Hepatocyte (in vitro differentiated cells): ENCODE measurements around the gene HTR2C. TPM values are rescaled to one million over a fixed set of nuclear protein-coding genes. Genes with fewer than 3 reads are reported as not detected.

Experiments used
- DNase-seq: peaks from one replicate; pipeline ENCODE4 v3.0.0-alpha.2; 2016; ENCODE audit warnings: low spot score
- H2AFZ ChIP-seq: fragments of 200-600 bp; sonication (generic); 2 replicates; pipeline ENCODE4 v1.6.0; 2016; ENCODE audit warnings: antibody characterized with exemption, mild to moderate bottlenecking
- H3K27ac ChIP-seq: fragments of 200-600 bp; sonication (generic); 2 replicates; pipeline ENCODE4 v1.5.1; 2016; ENCODE audit warnings: mild to moderate bottlenecking
- H3K27me3 ChIP-seq: fragments of 200-600 bp; sonication (generic); 2 replicates; pipeline ENCODE4 v1.6.1; 2016
- H3K36me3 ChIP-seq: fragments of 200-600 bp; sonication (generic); replicated peaks from 2 replicates; pipeline ENCODE4 v1.5.1; 2016; ENCODE audit warnings: low read depth; ENCODE audit not compliant: insufficient read depth
- H3K4me1 ChIP-seq: fragments of 200-600 bp; sonication (generic); 2 replicates; pipeline ENCODE4 v1.5.1; 2016; ENCODE audit warnings: mild to moderate bottlenecking, moderate library complexity; ENCODE audit not compliant: insufficient read depth
- H3K4me2 ChIP-seq: fragments of 200-600 bp; sonication (generic); 2 replicates; pipeline ENCODE4 v1.6.0; 2016
- H3K4me3 ChIP-seq: fragments of 200-600 bp; sonication (generic); 2 replicates; pipeline ENCODE4 v1.5.1; 2016; ENCODE audit warnings: mild to moderate bottlenecking
- H3K79me2 ChIP-seq: fragments of 200-600 bp; sonication (generic); 2 replicates; pipeline ENCODE4 v1.6.0; 2017; ENCODE audit warnings: mild to moderate bottlenecking
- H3K9me2 ChIP-seq: fragments of 200-600 bp; sonication (generic); replicated peaks from 2 replicates; pipeline ENCODE4 v1.6.0; 2017; ENCODE audit warnings: mild to moderate bottlenecking; ENCODE audit not compliant: insufficient read depth
- H3K9me3 ChIP-seq: fragments of 200-600 bp; sonication (generic); 2 replicates; pipeline ENCODE4 v1.5.1; 2016; ENCODE audit warnings: low read depth, mild to moderate bottlenecking
- H4K20me1 ChIP-seq: fragments of 200-600 bp; sonication (generic); 2 replicates; pipeline ENCODE4 v1.6.0; 2016; ENCODE audit warnings: mild to moderate bottlenecking; ENCODE audit not compliant: insufficient read depth, poor library complexity, severe bottlenecking
- CTCF ChIP-seq: fragments of 200-600 bp; sonication (generic); IDR thresholded peaks from 2 replicates; pipeline ENCODE4 v1.5.1; 2016; ENCODE audit warnings: antibody characterized with exemption, mild to moderate bottlenecking; ENCODE audit not compliant: poor library complexity
- EZH2 ChIP-seq: fragments of 200-600 bp; sonication (generic); IDR thresholded peaks from 2 replicates; pipeline ENCODE4 v1.6.1; 2016; ENCODE audit warnings: antibody characterized with exemption, mild to moderate bottlenecking, borderline replicate concordance
- EZH2phosphoT487 ChIP-seq: fragments of 200-600 bp; sonication (generic); IDR thresholded peaks from one replicate; pipeline ENCODE4 v1.6.1; 2018; ENCODE audit warnings: antibody characterized with exemption, mild to moderate bottlenecking, low read depth, moderate library complexity; ENCODE audit not compliant: unreplicated experiment, severe bottlenecking
- WGBS: methylation state at CpG from one replicate; pipeline ENCODE4 v1.1.6; 2016; ENCODE audit warnings: low lambda C conversion rate; ENCODE audit errors: missing lambda C conversion rate; 5-methylcytosine and 5-hydroxymethylcytosine counted together
- polyA plus RNA-seq: library from polyadenylated mRNA; unstranded; fragments of >200 nt; fragmentation: Nextera tagmentation; extraction: Ambion mirVana; gene quantifications from 2 replicates; pipeline ENCODE4 v1.2.1, GENCODE V29; 2016
- total RNA-seq: library from RNA; depleted of rRNA; stranded (reverse); fragments of >200 nt; gene quantifications from 2 replicates; pipeline ENCODE4 v1.2.3, GENCODE V29; 2014

HTR2C gene
- total and polyA plus RNA-seq, 2 experiments from 2014 or later, result 0.27 TPM; not detected in 1

GRCh38 chrX:114584983-114585842 is 1.3 kb downstream of the HTR2C start:
- Histone ChIP-seq H3K4me1 (peaks cover 14% of the 10 kb centered on the region), H3K4me2 (peak overlapping the region; percentile 98), H3K27me3 (peaks cover 91% of the 10 kb centered on the region), H3K4me3 (peak overlapping the region; percentile 60), H3K36me3 (no peaks in the 10 kb centered on the region), H2AFZ (peak overlapping the region; percentile 69), H4K20me1 (no peaks in the 10 kb centered on the region), H3K9me2 (no peaks in the 10 kb centered on the region), H3K9me3 (no peaks in the 10 kb centered on the region), H3K27ac (no peak overlapping the region), H3K79me2 (no peaks in the 10 kb centered on the region)
- TF ChIP-seq EZH2 (peak; percentile 95), CTCF (no peak), EZH2phosphoT487 (no peak)
- no peak for DNase-seq
- whole genome bisulfite sequencing, result 9% methylated on average over 24 of the region's 27 CpGs

GRCh38 chrX:114591121-114591520 is 7.2 kb downstream of the HTR2C start:
- no peak for DNase-seq
- no peaks in the 10 kb centered on the region for H3K36me3 ChIP-seq
- no peaks in the 10 kb centered on the region for H4K20me1 ChIP-seq

GRCh38 chrX:114599305-114599704 is 15.4 kb downstream of the HTR2C start:
- Histone ChIP-seq H3K36me3 (no peaks in the 10 kb centered on the region), H4K20me1 (no peaks in the 10 kb centered on the region), H3K9me3 (no peaks in the 10 kb centered on the region), H3K9me2 (no peaks in the 10 kb centered on the region), H2AFZ (no peak overlapping the region), H3K4me1 (no peaks in the 10 kb centered on the region), H3K79me2 (no peaks in the 10 kb centered on the region), H3K4me3 (no peak overlapping the region), H3K27me3 (no peaks in the 10 kb centered on the region), H3K27ac (no peak overlapping the region), H3K4me2 (no peak overlapping the region)
- no peak for DNase-seq
- 70% methylated on average over 1 of the region's 1 CpG for WGBS
- TF ChIP-seq CTCF (no peak), EZH2phosphoT487 (no peak), EZH2 (no peak)

More at GRCh38 chrX:114591121-114591520, 7.2 kb downstream of the HTR2C start:
- TF ChIP-seq CTCF, result no peak
- TF ChIP-seq EZH2phosphoT487, result no peak
- TF ChIP-seq EZH2, result no peak
- Histone ChIP-seq H3K9me2 (no peaks in the 10 kb centered on the region), H3K27ac (no peak overlapping the region), H3K4me2 (no peak overlapping the region), H3K9me3 (no peaks in the 10 kb centered on the region), H3K27me3 (peaks cover 39% of the 10 kb centered on the region), H2AFZ (no peak overlapping the region), H3K4me1 (no peaks in the 10 kb centered on the region), H3K4me3 (no peak overlapping the region), H3K79me2 (no peaks in the 10 kb centered on the region)
- 100% methylated on average over 1 of the region's 1 CpG for WGBS
